ENCODE results near the gene TMEM132A.

The TMEM132A gene

GRCh38 chr11:60921777-60922335 is 2.4 kb upstream of the TMEM132A start:
- in situ Hi-C loops (cut with MboI; ENCODE audit: low sequenced_read_pairs), result no loop called here

GRCh38 chr11:60922906-60923305 is 1.4 kb upstream of the TMEM132A start:
- in situ Hi-C loops (cut with MboI; ENCODE audit: low sequenced_read_pairs), result no loop called here

GRCh38 chr11:60923326-60923725 is 934 bp upstream of the TMEM132A start:
- in situ Hi-C loops (cut with MboI; ENCODE audit: low sequenced_read_pairs), result no loop called here

GRCh38 chr11:60923800-60924109 is 505 bp upstream of the TMEM132A start:
- in situ Hi-C loops (cut with MboI; ENCODE audit: low sequenced_read_pairs), result no loop called here

- in situ Hi-C loops (cut with MboI; ENCODE audit: low sequenced_read_pairs), result no loop called here
These were observed 920 bp downstream of the TMEM132A start for GRCh38 chr11:60924906-60925853.

GRCh38 chr11:60925868-60926267 is 1.6 kb downstream of the TMEM132A start:
- in situ Hi-C loops (cut with MboI; ENCODE audit: low sequenced_read_pairs), result no loop called here

GRCh38 chr11:60926500-60926899 is 2.2 kb downstream of the TMEM132A start:
- in situ Hi-C loops (cut with MboI; ENCODE audit: low sequenced_read_pairs), result no loop called here

GRCh38 chr11:60927061-60927592 is 2.9 kb downstream of the TMEM132A start:
- in situ Hi-C loops (cut with MboI; ENCODE audit: low sequenced_read_pairs), result no loop called here

GRCh38 chr11:60927600-60927999 is 3.3 kb downstream of the TMEM132A start:
- in situ Hi-C loops (cut with MboI; ENCODE audit: low sequenced_read_pairs), result no loop called here

- in situ Hi-C loops (cut with MboI; ENCODE audit: low sequenced_read_pairs), result no loop called here
These were observed 4.3 kb downstream of the TMEM132A start for GRCh38 chr11:60928563-60929001.

GRCh38 chr11:60929764-60930163 is 5.5 kb downstream of the TMEM132A start:
- in situ Hi-C loops (cut with MboI; ENCODE audit: low sequenced_read_pairs), result no loop called here

GRCh38 chr11:60930394-60930793 is 6.1 kb downstream of the TMEM132A start:
- in situ Hi-C loops (cut with MboI; ENCODE audit: low sequenced_read_pairs), result no loop called here

GRCh38 chr11:60931917-60932316 is 7.7 kb downstream of the TMEM132A start:
- in situ Hi-C loops (cut with MboI; ENCODE audit: low sequenced_read_pairs), result no loop called here

GRCh38 chr11:60932605-60933356 is 8.5 kb downstream of the TMEM132A start:
- in situ Hi-C loops (cut with MboI; ENCODE audit: low sequenced_read_pairs), result no loop called here

- in situ Hi-C loops (cut with MboI; ENCODE audit: low sequenced_read_pairs), result no loop called here
These were observed 9.3 kb downstream of the TMEM132A start for GRCh38 chr11:60933416-60934123.

- in situ Hi-C loops (cut with MboI; ENCODE audit: low sequenced_read_pairs), result no loop called here
These were observed 10.0 kb downstream of the TMEM132A start for GRCh38 chr11:60934124-60934789.

- in situ Hi-C loops (cut with MboI; ENCODE audit: low sequenced_read_pairs), result no loop called here
These were observed 10.7 kb downstream of the TMEM132A start for GRCh38 chr11:60934790-60935605.

GRCh38 chr11:60935676-60936442 is 11.6 kb downstream of the TMEM132A start:
- in situ Hi-C loops (cut with MboI; ENCODE audit: low sequenced_read_pairs), result no loop called here

All from HL-60/S4 (cell line).